Stimulated activated naive CD4-positive, alpha-beta T cell (primary cell): ENCODE results near the gene MAGI1.
"Not testable (repeated sequence)": the region's sequence is repeated elsewhere in the genome, so short reads cannot be mapped to it uniquely, and the experiment has no call there.

ENCODE experiments used
- DNase-seq, 6 experiments: peaks; one replicate each; lab custom pipeline; 2025; lab: John Stamatoyannopoulos, UW

MAGI1 gene

GRCh38 chr3:65619888-65620287 lies 418.8 kb downstream of the MAGI1 start:
- no peak for DNase-seq

- DNase-seq, result no peak
These were observed 419.3 kb downstream of the MAGI1 start for GRCh38 chr3:65619451-65619881.

- DNase-seq, result no peak
These were observed 420.1 kb downstream of the MAGI1 start for GRCh38 chr3:65618599-65618998.

GRCh38 chr3:65617787-65618186 lies 420.9 kb downstream of the MAGI1 start:
- DNase-seq, result no peak

GRCh38 chr3:65617209-65617608 lies 421.5 kb downstream of the MAGI1 start:
- no peak for DNase-seq

GRCh38 chr3:65616563-65616962 lies 422.2 kb downstream of the MAGI1 start:
- DNase-seq, result no peak

GRCh38 chr3:65615329-65615728 lies 423.4 kb downstream of the MAGI1 start:
- DNase-seq, result no peak

GRCh38 chr3:65614585-65614984 lies 424.1 kb downstream of the MAGI1 start:
- DNase-seq, result no peak

GRCh38 chr3:65607965-65608460 lies 430.7 kb downstream of the MAGI1 start:
- not testable (repeated sequence) for DNase-seq

- no peak for DNase-seq
These were observed 431.6 kb downstream of the MAGI1 start for GRCh38 chr3:65607101-65607500.

GRCh38 chr3:65605876-65606432 lies 432.8 kb downstream of the MAGI1 start:
- no peak for DNase-seq

GRCh38 chr3:65604863-65605526 lies 433.7 kb downstream of the MAGI1 start:
- no peak for DNase-seq

- no peak for DNase-seq
These were observed 435.1 kb downstream of the MAGI1 start for GRCh38 chr3:65603631-65604030.

- no peak for DNase-seq
These were observed 437.8 kb downstream of the MAGI1 start for GRCh38 chr3:65600888-65601287.

- no peak for DNase-seq
These were observed 440.7 kb downstream of the MAGI1 start for GRCh38 chr3:65597952-65598413.

GRCh38 chr3:65597226-65597951 lies 441.3 kb downstream of the MAGI1 start:
- DNase-seq, result no peak

- DNase-seq, result no peak
These were observed 442.0 kb downstream of the MAGI1 start for GRCh38 chr3:65596571-65597225.

GRCh38 chr3:65596029-65596300 lies 442.8 kb downstream of the MAGI1 start:
- DNase-seq, result no peak

GRCh38 chr3:65595222-65596028 lies 443.3 kb downstream of the MAGI1 start:
- no peak for DNase-seq

GRCh38 chr3:65593780-65594752 lies 444.7 kb downstream of the MAGI1 start:
- no peak for DNase-seq

- no peak for DNase-seq
These were observed 447.4 kb downstream of the MAGI1 start for GRCh38 chr3:65591313-65591712.
